ENCODE data around the gene LRRC17.

GRCh38 chr7:102992938-102993717, 80.3 kb downstream of the LRRC17 start:
- TF ChIP-seq CTCF (IDR thresholded peaks at IDR 0.05): no peak
- TF ChIP-seq EZH2 (IDR thresholded peaks at IDR 0.05; ENCODE audit: borderline replicate concordance, insufficient read depth, low read depth, low read length, poor library complexity, severe bottlenecking): no peak
